Melanocyte of skin (primary cell): Measurements from ENCODE around the gene USP7. TPM values are rescaled to one million over a fixed set of nuclear protein-coding genes. Genes with fewer than 3 reads are reported as not detected.

Experiments used
- total RNA-seq, 2 donors: library from RNA; depleted of rRNA; stranded (reverse); fragments of >200 nt; gene quantifications; 2 replicates each; pipeline ENCODE4 v1.2.3, GENCODE V29; 2012

USP7 gene
- total RNA-seq = 10 to 100 TPM; 34.4 to 52.9 TPM

DNA sequence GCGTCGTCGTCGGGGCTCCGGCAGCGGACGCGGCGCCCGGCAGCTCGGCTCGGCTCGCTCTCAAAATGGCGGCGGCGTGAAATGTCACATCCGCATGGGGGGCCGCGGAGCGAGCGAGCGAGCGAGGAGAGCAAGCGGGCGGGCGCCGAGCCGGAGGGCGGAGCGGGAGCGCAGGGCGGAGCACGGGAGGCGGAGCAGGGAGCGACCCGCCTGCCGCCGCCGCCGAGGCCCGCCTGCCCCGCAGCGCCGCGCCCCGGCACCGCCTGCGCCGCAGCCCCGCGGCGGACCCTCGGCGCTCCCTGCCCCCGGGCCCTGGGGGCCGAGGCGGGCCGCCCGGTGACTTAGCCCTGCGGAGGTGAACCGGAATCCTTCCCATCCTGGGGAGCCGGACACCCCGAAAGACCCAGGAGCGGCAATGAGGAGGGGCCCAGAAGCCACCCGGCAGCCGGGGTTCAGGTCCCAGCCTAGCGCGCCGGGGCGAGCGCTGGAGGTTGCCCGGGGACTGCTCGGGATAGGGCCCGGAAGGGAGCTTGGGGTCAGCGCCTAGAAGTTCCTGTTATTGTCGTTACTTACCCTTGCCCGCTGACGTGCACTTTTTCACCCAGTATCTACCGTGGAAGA is at the start of gene USP7:
TSS of gene USP7 (minus strand) at position 86 of the 621 bp plus-strand sequence. CDS start 621 bp downstream, outside the sequence.

DNA sequence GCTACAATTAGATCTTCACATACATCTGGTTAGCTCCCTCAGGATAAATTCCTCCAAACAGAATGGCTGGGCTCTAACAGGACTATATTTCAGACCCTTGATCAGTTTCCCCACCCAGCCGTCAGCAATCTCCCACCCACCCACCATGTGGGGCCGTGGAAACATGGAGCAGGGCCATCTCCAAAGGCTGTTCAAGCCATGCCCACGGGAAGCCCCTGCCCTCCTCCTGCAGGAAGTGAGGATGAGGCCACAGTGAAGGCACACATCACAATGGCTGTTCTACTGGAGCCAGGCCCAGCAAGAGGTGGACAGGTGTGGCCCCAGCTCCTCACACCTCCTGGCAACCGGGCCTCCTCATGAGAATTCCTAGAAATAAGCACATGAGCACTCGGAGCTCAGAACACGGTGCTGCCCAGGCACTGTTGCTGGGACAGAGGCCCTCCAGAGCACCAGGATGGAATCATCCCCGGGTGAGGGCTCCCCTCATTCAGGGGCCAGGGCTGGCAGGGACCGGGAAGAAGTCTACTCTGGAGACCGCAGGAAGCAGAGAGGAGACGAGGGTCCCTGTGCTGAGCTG is 81.6 kb downstream of the USP7 start, which contains the start of gene LITAFD:
TSS of gene LITAFD (plus strand) at position 311 of the 577 bp plus-strand sequence. CDS start 2,005 bp downstream, outside the sequence.

DNA sequence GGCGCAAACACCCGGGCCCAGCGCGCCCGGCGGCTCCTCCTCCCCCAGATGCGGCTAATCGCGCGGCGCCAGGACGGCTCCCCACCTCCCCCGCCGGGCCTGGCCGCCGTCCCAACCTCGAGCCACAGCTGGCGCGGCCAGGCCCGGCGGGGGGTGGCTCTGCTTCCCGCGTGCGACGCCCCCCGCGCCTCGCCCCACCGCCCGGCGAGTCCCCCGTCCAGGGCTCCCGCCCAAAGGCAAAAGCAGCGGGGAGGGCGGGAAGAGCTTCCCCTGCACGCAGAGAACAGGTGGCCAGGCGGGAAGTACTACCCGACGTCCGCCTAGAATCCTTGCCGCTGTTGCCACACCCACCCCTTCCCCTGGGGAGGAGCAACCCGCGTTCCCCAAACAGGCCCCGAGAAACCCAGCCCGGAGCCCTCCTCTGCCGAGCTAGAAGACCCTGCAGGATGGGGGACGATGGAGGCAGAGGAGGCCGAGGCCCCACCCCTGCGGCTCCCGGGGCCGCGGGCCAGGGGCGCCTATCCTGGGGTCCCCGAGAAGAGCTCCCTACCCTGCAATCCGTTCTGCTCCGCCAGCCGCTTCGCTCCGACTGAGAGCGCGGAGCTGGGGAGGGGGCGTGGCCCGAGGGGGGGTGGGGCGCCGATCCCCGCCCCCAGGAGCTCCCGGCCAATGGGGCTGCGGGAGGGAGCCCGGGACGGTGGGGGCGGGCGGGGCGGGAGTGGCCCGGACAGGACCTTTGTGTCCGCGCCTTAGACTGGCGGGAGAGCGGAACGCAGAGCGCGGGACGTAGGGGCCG is 95.1 kb downstream of the USP7 start, which contains the start of gene CARHSP1:
TSS of gene CARHSP1 (minus strand) at position 591 of the 796 bp plus-strand sequence. CDS start 9,678 bp downstream, outside the sequence.

Other genes with a start within 250 kb of the USP7 start
- 1 to 10 TPM; 5.2 to 6.3 TPM for gene TMEM186, start 166.3 kb downstream of the USP7 start, total RNA-seq
- gene PMM2, start 166.1 kb downstream of the USP7 start, total RNA-seq = 10 to 100 TPM; 24.1 to 34.0 TPM
- 100 to 1,000 TPM in 1 of 2 donors, 10 to 100 TPM in 1; 42.3 to 211 TPM for gene CARHSP1, start 94.9 kb downstream of the USP7 start, total RNA-seq
- not detected for gene LITAFD, start 81.6 kb downstream of the USP7 start, total RNA-seq
- gene HAPSTR1, start 127.7 kb upstream of the USP7 start, total RNA-seq = 10 to 100 TPM; 32.7 to 46.0 TPM